Transverse colon (tissue), 4 donors: Measurements from ENCODE around the gene LRRD1. TPM values are rescaled to one million over a fixed set of nuclear protein-coding genes. Genes with fewer than 3 reads are reported as not detected.

Source experiments
- DNase-seq: peaks from one replicate; pipeline ENCODE4 v3.0.0-alpha.2; 2019
- H3K27ac ChIP-seq, 4 donors: fragments of 200-600 bp; sonication (generic); 2 replicates each; pipeline ENCODE4 v1.5.1; 2016 to 2018; ENCODE audit warnings: inconsistent platforms in 4 of 4
- H3K27me3 ChIP-seq: fragments of 200-600 bp; sonication (generic); 2 replicates; pipeline ENCODE4 v1.5.1; 2017; ENCODE audit warnings: inconsistent platforms
- H3K36me3 ChIP-seq, 4 donors: fragments of 200-600 bp; sonication (generic); 2 replicates each; pipeline ENCODE4 v1.5.1; 2017 to 2019; ENCODE audit warnings: inconsistent platforms in 4 of 4
- H3K4me1 ChIP-seq, 4 donors: fragments of 200-600 bp; sonication (generic); 2 replicates each; pipeline ENCODE4 v1.5.1; 2017 to 2020; ENCODE audit warnings: inconsistent platforms in 4 of 4
- H3K4me3 ChIP-seq, 4 donors: fragments of 200-600 bp; sonication (generic); 1 replicate in 1 of 4; 2 replicates in 3 of 4; pipeline versions ENCODE4 v1.5.1 to v1.6.1; 2017 to 2019; ENCODE audit warnings: inconsistent platforms in 4 of 4
- H3K9me3 ChIP-seq, 2 donors: fragments of 200-600 bp; sonication (generic); 2 replicates each; pipeline ENCODE4 v1.5.1; 2017 to 2019; ENCODE audit warnings: inconsistent platforms in 2 of 2
- EP300 ChIP-seq: sonication (generic); formaldehyde crosslinking; IDR thresholded peaks from one replicate; pipeline ENCODE4 v1.6.1; 2017; ENCODE audit warnings: antibody characterized with exemption, low read depth
- POLR2A ChIP-seq: fragments of 450-650 bp; IDR thresholded peaks from one replicate; pipeline ENCODE4 v1.6.1; 2016; ENCODE audit warnings: antibody characterized with exemption, mild to moderate bottlenecking, moderate library complexity
- POLR2AphosphoS5 ChIP-seq, 3 donors: sonication (generic); formaldehyde crosslinking; IDR thresholded peaks; one replicate each; pipeline ENCODE4 v1.6.1; 2016; ENCODE audit warnings: antibody characterized with exemption in 3 of 3
- whole genome bisulfite sequencing, 2 donors: methylation state at CpG; one replicate each; pipeline ENCODE4 v1.1.5; 2018; ENCODE audit warnings: low coverage in 1 of 2; 5-methylcytosine and 5-hydroxymethylcytosine counted together
- in situ Hi-C, 4 donors: fragments of 200-750 bp; cut with MboI; loops; one replicate each; pipeline versions ENCODE4 v1.15.0 to v1.15.1; 2017; ENCODE audit warnings: low sequenced_read_pairs in 3 of 4, low pct_ligation_motif_present in 1 of 4, low pct_unique_long_range_greater_than_20kb in 1 of 4
- intact Hi-C: fragments of 100-400 bp; cut with DNase I; formaldehyde crosslinking; loops from one replicate; pipeline ENCODE4 v1.15.1; 2023; ENCODE audit warnings: low total_unique reads
- total RNA-seq, 4 donors: library from RNA; depleted of rRNA; stranded (reverse); fragments of >200 nt; gene quantifications; one replicate each; pipeline ENCODE4 v1.1.0, GENCODE V29; 2016
- TF ChIP-seq, protein P1 (sequence below), 5 experiments: fragments of 200-600 bp in 3 of 5; fragments of 450-650 bp in 2 of 5; sonication (generic) in 3 of 5; IDR thresholded peaks; 1 replicate in 2 of 5; 2 replicates in 3 of 5; pipeline ENCODE4 v1.5.1; 2016 to 2017; ENCODE audit warnings: antibody characterized with exemption in 5 of 5, inconsistent platforms in 3 of 5, mild to moderate bottlenecking in 2 of 5, moderate library complexity in 1 of 5

The LRRD1 gene
- total RNA-seq, 4 donors from 2014 or later = not detected

DNA sequence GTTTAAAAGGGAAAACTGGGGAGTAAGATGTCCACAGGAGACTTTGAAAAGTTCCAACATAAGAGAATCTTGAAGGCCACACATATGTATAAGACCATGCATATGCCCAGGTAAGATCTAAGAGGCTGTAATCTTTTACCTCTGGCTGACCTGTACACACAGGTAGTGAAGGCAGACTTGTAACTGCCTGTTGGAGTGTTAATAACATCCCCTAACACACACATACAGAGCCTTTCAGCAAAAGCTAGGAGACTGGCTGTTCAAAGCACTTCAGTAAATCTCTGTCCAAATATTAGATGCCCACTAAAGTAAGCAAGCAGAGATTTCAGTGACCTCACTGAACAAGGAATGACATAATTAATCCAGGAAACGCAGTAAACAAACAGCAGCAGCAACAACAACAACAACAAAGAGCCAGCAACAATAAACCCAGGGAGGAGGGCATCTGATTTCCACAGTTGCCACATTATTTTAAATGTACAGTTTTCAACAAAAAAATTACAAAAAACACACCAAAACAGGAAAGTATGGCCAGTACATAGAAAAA lies 59.7 kb downstream of the LRRD1 start:
- H3K27me3 ChIP-seq = no peaks in the 10 kb centered on the region
- no peaks in the 10 kb centered on the region for H3K9me3 ChIP-seq
- in situ Hi-C loops = no loop called here
- no peak overlapping the region for H3K4me3 ChIP-seq
- no peak for TF ChIP-seq EP300
- TF ChIP-seq POLR2A = no peak
- no peak for TF ChIP-seq POLR2AphosphoS5 (IDR thresholded peaks at IDR 0.05)
- TF ChIP-seq, protein P1, sequence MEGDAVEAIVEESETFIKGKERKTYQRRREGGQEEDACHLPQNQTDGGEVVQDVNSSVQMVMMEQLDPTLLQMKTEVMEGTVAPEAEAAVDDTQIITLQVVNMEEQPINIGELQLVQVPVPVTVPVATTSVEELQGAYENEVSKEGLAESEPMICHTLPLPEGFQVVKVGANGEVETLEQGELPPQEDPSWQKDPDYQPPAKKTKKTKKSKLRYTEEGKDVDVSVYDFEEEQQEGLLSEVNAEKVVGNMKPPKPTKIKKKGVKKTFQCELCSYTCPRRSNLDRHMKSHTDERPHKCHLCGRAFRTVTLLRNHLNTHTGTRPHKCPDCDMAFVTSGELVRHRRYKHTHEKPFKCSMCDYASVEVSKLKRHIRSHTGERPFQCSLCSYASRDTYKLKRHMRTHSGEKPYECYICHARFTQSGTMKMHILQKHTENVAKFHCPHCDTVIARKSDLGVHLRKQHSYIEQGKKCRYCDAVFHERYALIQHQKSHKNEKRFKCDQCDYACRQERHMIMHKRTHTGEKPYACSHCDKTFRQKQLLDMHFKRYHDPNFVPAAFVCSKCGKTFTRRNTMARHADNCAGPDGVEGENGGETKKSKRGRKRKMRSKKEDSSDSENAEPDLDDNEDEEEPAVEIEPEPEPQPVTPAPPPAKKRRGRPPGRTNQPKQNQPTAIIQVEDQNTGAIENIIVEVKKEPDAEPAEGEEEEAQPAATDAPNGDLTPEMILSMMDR (IDR thresholded peaks at IDR 0.05) = no peak
- no peak overlapping the region for H3K27ac ChIP-seq
- intact Hi-C loops = no loop called here
- H3K4me1 ChIP-seq = no peaks in the 10 kb centered on the region
- peaks cover 0 to 46% (median 13%) of the 10 kb centered on the region in 4 donors for H3K36me3 ChIP-seq
- 85% methylated on average over 1 of the region's 1 CpG; no CpG with 5 or more reads in 1 of the 2 donors for WGBS, 2 donors
- no peak for DNase-seq

DNA sequence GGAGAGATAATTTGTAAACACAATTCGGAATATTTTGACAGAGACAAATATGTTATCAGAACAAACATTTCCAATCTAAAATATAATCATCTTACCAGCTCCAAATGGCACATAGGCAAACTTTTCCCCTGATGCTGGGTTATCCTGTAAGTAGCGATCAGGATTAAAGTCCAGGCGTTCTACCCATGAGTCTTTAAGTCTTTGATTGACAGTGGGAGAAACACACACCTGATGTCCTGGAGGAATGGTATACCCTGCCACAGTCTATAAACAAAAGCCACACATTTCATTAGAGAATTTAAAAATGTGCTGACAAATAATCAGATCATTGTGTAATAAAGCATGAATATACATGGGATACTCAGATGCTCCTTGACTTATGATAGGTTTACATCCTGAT lies 62.0 kb downstream of the LRRD1 start:
- no peak overlapping the region for H3K4me3 ChIP-seq
- TF ChIP-seq EP300 (no peak), POLR2A (no peak), POLR2AphosphoS5 (IDR thresholded peaks at IDR 0.05) (no peak)
- TF ChIP-seq, protein P1 (IDR thresholded peaks at IDR 0.05) = no peak
- no peaks in the 10 kb centered on the region for H3K9me3 ChIP-seq
- no peak for DNase-seq
- peaks cover 0 to 27% (median 10%) of the 10 kb centered on the region in 4 donors for H3K36me3 ChIP-seq
- no peak overlapping the region for H3K27ac ChIP-seq
- no peaks in the 10 kb centered on the region for H3K4me1 ChIP-seq
- intact Hi-C loops (no loop called here), in situ Hi-C loops (no loop called here)
- H3K27me3 ChIP-seq = no peaks in the 10 kb centered on the region
- 95 to 100% methylated on average over 3 of the region's 3 CpGs for WGBS, 2 donors

DNA sequence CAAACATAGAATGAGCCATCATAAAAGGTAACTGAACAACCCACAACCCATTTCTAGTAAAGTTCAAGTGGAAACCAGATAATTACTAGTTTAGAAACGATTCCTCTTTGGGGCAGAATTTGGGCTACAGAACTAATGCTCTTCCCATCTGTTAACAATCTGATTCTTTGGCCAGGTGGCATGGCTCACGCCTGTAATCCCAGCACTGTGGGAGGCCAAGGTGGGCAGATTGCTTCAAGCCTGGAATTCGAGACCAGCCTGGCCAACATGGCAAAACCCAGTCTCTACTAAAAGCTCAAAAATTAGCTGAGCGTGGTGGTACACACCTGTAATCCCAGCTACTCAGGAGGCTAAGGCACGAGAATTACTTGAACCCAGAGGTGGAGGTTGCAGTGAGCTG lies 63.1 kb downstream of the LRRD1 start:
- Histone ChIP-seq H3K27me3 (no peaks in the 10 kb centered on the region), H3K4me3 (no peak overlapping the region), H3K9me3 (no peaks in the 10 kb centered on the region), H3K27ac (no peak overlapping the region), H3K4me1 (no peaks in the 10 kb centered on the region), H3K36me3 (peaks cover 0 to 28% (median 11%) of the 10 kb centered on the region in 4 donors)
- DNase-seq = no peak
- intact Hi-C loops (no loop called here), in situ Hi-C loops (no loop called here)
- TF ChIP-seq POLR2AphosphoS5 (IDR thresholded peaks at IDR 0.05) = no peak
- TF ChIP-seq EP300 = no peak
- TF ChIP-seq, protein P1 (IDR thresholded peaks at IDR 0.05) = no peak
- TF ChIP-seq POLR2A = no peak
- WGBS, 2 donors = 92 to 100% methylated on average over 1 to 5 of the region's 5 CpGs

DNA sequence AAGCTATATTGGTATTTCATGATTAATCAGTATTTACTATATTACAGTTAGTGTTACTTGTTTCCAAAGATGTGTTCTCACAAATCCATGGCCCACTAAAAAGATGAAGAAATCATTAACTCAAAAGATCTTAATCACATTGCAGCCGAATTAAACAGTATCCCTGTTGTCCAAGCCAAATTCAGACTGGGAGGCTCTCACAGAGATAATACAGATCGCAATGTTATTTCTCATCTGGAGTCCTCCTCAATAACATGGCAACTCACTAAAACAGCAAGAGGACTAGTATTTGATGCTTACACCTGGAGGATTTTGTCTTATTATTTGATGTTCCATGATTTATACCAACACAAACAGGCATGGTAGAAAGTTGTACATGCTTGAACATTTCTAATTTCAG lies 68.1 kb downstream of the LRRD1 start:
- no peak for TF ChIP-seq POLR2AphosphoS5 (IDR thresholded peaks at IDR 0.05)
- TF ChIP-seq EP300 = no peak
- TF ChIP-seq, protein P1 (IDR thresholded peaks at IDR 0.05) = no peak
- TF ChIP-seq POLR2A = no peak

More for the DNA sequence above, 68.1 kb downstream of the LRRD1 start:
- H3K27ac ChIP-seq = no peak overlapping the region
- no peak for DNase-seq
- no peaks in the 10 kb centered on the region for H3K4me1 ChIP-seq
- no peak overlapping the region for H3K4me3 ChIP-seq
- intact Hi-C loops (no loop called here), in situ Hi-C loops (no loop called here)
- H3K27me3 ChIP-seq = no peaks in the 10 kb centered on the region
- 83 to 89% methylated on average over 2 of the region's 2 CpGs for WGBS, 2 donors
- H3K9me3 ChIP-seq = no peaks in the 10 kb centered on the region
- H3K36me3 ChIP-seq = peaks cover 0 to 37% (median 14%) of the 10 kb centered on the region in 4 donors
